ENCODE data around the gene SPP1.

Gene SPP1

GRCh38 chr4:88027611-88028608, 52.4 kb downstream of the SPP1 start:
- DNase-seq: peak; percentile 91

- DNase-seq: no peak
Observed at GRCh38 chr4:88028946-88029345, 53.4 kb downstream of the SPP1 start.

- DNase-seq: peak; percentile 30
Observed at GRCh38 chr4:88029556-88029955, 54.0 kb downstream of the SPP1 start.

- no peak for DNase-seq
Observed at GRCh38 chr4:88030565-88031310, 55.2 kb downstream of the SPP1 start.
